HAP-1 (cell line): Measurements from ENCODE around the gene RPL7L1.

Experiments used
- DNase-seq, 2 experiments: peaks; one replicate each; pipeline ENCODE4 v3.0.0-alpha.2; 2016 to 2020; ENCODE audit warnings: low spot score in 2 of 2
- H3K27me3 ChIP-seq: fragments of 250-450 bp; sonication (Bioruptor Pico); 2 replicates; pipeline ENCODE4 v1.5.1; 2020; ENCODE audit warnings: low read depth, mild to moderate bottlenecking, moderate library complexity
- H3K36me3 ChIP-seq: fragments of 250-450 bp; sonication (Bioruptor Pico); replicated peaks from 2 replicates; pipeline ENCODE4 v1.5.1; 2020; ENCODE audit warnings: mild to moderate bottlenecking
- H3K4me1 ChIP-seq: fragments of 250-450 bp; sonication (Bioruptor Pico); 2 replicates; pipeline ENCODE4 v1.5.1; 2020; ENCODE audit warnings: mild to moderate bottlenecking
- H3K4me3 ChIP-seq: fragments of 250-450 bp; sonication (Bioruptor Pico); 2 replicates; pipeline ENCODE4 v1.5.1; 2020; ENCODE audit warnings: mild to moderate bottlenecking, moderate library complexity
- H3K9me3 ChIP-seq: fragments of 250-450 bp; sonication (Bioruptor Pico); 2 replicates; pipeline ENCODE4 v1.5.1; 2020; ENCODE audit warnings: mild to moderate bottlenecking, moderate library complexity
- in situ Hi-C: fragments of 300-500 bp; cut with MboI; formaldehyde crosslinking; loops from 3 replicates; pipeline ENCODE4 v1.14.3; 2020; ENCODE audit warnings: low sequenced_read_pairs, inconsistent platforms, mixed read lengths

Gene RPL7L1

DNA sequence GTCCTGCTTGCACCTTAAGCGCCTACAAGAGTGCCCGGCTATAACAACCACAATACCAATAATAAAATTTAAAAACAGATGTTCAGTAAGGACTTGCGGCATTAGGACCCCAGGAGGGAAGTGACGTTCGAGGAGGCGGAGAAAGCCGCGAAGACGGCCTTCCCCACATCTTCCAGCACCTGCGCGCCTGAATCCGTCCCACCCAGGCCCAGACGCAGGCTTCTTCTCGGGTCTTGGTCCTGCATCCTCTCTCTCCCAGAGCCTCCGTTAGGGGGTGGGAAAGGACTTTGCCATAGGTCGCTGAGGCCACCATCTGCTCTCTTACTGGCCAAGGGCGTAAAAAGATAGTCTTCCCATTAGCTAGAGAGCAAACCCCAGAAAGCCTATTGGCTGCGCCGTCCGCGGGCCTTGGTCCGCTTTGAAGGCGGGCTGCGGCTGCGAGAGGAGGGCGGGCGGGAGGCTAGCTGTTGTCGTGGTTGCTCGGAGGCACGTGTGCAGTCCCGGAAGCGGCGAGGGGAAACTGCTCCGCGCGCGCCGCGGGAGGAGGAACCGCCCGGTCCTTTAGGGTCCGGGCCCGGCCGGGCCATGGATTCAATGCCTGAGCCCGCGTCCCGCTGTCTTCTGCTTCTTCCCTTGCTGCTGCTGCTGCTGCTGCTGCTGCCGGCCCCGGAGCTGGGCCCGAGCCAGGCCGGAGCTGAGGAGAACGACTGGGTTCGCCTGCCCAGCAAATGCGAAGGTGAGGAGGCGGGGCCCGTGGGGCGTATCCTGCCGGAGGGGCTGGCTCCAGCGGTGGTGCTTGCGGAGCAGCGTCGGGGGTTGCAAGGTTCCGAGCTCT is 49.8 kb downstream of the RPL7L1 start, which contains the start of gene CNPY3:
Gene CNPY3, plus strand, starts transcription at position 495 of the 835 bp plus-strand sequence. Its CDS starts 91 bp downstream, at position 586.
- peaks cover 10% of the 10 kb centered on the region; the same call in 1 of the 2 replicates for H3K36me3 ChIP-seq
- no peaks in the 10 kb centered on the region for H3K9me3 ChIP-seq
- H3K4me1 ChIP-seq: peaks cover 2% of the 10 kb centered on the region; the same call in 1 of the 2 replicates
- no peaks in the 10 kb centered on the region for H3K27me3 ChIP-seq
- peak within 1 kb of the TSS; percentile 60 for H3K4me3 ChIP-seq
- peak; percentile 97 to 99 for DNase-seq
- in situ Hi-C loops: no loop called here

DNA sequence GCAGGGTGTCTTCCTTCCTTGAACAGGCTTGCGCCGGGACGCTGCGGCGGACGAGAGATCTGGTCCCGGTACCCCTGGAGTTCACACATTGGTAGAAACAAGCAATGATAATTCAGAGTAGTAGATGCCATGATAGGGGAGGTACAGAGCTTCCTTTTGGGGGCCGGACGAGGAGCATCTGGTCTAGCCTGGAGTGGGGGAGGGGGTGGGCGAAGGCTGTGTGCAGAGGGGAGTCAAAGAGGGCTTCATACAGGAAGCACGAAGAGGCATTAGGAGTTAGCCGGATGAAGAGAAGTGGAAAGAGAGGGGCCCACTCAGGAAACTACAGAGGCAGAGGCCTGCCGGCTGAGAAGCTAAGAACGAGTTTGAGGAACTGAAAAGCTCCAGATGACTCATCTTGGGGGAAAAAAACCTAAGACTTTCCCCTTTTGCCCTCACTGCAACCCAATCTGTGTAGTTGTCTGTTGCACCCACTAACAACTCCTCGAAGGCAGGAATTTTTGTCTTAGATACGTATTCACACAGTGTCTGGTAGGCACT is 50.5 kb downstream of the RPL7L1 start:
- DNase-seq: peak in 1 of 2 experiments; percentile 54
- in situ Hi-C loops: no loop called here

DNA sequence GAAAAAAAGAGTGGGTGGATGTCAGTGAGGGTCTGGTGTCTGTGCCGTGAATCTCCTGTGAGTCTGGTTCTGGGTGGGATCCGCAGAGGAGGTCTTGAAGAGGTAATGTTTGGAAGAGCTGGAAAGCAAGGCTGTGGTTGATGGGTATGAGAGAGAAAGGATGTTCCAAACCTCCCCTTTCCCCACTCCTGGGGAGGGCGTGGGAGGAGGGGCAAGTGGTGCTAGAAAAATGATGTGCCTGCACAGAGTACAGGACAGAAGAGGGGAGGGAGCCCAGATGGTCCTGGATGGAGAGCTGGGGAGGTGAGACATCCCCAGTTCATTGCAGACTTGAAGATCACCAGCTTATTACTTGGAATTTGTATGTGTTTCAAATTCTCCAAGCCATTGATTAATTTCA is 53.0 kb downstream of the RPL7L1 start:
- H3K4me1 ChIP-seq: peaks cover 2% of the 10 kb centered on the region; the same call in 1 of the 2 replicates
- DNase-seq: no peak
- H3K9me3 ChIP-seq: no peaks in the 10 kb centered on the region
- no peak overlapping the region for H3K4me3 ChIP-seq
- H3K36me3 ChIP-seq: peaks cover 39% of the 10 kb centered on the region
- no peaks in the 10 kb centered on the region for H3K27me3 ChIP-seq
- in situ Hi-C loops: no loop called here

More for the DNA sequence above, 50.5 kb downstream of the RPL7L1 start:
- Histone ChIP-seq H3K27me3 (no peaks in the 10 kb centered on the region), H3K9me3 (no peaks in the 10 kb centered on the region), H3K36me3 (peaks cover 17% of the 10 kb centered on the region), H3K4me1 (peaks cover 2% of the 10 kb centered on the region; the same call in 1 of the 2 replicates), H3K4me3 (peak overlapping the region; percentile 60)

DNA sequence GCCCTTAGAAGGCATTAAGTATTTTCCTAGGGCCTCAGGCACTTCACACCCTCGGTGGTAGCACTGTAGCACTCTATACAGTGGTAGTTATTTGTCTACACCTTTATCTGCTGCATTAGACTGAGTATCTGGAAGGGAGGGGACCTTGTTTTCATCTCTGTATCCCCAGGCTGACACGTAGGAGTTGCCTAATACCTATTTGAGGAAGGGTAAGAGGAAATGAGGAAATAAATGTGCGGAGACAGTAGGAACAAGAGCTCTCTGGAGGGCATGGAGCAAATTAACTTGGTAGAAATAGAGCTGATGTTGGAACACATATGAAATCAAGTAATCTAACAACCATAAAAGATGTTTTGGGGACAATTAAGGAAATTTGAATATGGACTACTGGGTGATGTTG is 53.8 kb downstream of the RPL7L1 start:
- Histone ChIP-seq H3K9me3 (no peaks in the 10 kb centered on the region), H3K36me3 (peaks cover 39% of the 10 kb centered on the region), H3K4me1 (peaks cover 2% of the 10 kb centered on the region; the same call in 1 of the 2 replicates), H3K4me3 (no peak overlapping the region), H3K27me3 (no peaks in the 10 kb centered on the region)
- in situ Hi-C loops: no loop called here
- DNase-seq: no peak

DNA sequence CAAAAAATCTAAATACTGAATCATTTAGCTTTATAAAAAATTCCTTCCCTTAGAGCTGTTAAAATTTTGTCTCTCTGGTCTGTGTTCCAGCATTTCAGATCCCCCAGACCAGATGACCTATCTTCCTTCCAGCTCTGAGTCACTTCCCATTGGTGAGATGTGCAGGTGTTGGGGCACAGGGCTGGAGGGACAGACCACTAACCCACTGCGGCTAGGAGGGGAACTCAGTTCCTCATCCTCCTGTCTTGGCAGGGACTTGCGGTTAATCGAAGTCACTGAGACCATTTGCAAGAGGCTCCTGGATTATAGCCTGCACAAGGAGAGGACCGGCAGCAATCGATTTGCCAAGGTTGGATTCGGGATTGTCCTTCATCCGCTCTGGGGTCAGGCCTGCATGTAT is 55.9 kb downstream of the RPL7L1 start:
- Histone ChIP-seq H3K27me3 (no peaks in the 10 kb centered on the region), H3K4me1 (peaks cover 2% of the 10 kb centered on the region; the same call in 1 of the 2 replicates), H3K4me3 (no peak overlapping the region), H3K36me3 (peaks cover 39% of the 10 kb centered on the region), H3K9me3 (no peaks in the 10 kb centered on the region)
- in situ Hi-C loops: no loop called here
- no peak for DNase-seq

DNA sequence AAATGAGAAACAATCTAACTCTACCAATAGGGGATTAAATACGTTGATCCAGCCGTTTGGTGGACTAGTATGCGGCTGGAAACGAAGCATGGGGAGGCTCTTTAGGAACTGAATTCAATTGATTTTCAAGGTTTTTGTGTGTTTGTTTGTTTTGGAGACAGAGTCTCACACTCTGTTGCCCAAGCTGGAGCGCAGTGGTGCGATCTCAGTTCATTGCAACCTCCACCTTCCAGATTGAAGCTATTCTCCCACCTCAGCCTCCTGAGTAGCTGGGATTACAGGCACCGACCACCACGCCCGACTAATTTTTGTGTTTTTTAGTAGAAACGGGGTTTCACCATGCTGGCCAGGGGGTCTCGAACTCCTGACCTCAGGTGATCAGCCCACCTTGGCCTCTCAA is 57.0 kb downstream of the RPL7L1 start:
- H3K27me3 ChIP-seq: no peaks in the 10 kb centered on the region
- peaks cover 41% of the 10 kb centered on the region for H3K36me3 ChIP-seq
- no peaks in the 10 kb centered on the region for H3K9me3 ChIP-seq
- in situ Hi-C loops: no loop called here
- H3K4me1 ChIP-seq: no peaks in the 10 kb centered on the region
- H3K4me3 ChIP-seq: no peak overlapping the region
- DNase-seq: no peak

DNA sequence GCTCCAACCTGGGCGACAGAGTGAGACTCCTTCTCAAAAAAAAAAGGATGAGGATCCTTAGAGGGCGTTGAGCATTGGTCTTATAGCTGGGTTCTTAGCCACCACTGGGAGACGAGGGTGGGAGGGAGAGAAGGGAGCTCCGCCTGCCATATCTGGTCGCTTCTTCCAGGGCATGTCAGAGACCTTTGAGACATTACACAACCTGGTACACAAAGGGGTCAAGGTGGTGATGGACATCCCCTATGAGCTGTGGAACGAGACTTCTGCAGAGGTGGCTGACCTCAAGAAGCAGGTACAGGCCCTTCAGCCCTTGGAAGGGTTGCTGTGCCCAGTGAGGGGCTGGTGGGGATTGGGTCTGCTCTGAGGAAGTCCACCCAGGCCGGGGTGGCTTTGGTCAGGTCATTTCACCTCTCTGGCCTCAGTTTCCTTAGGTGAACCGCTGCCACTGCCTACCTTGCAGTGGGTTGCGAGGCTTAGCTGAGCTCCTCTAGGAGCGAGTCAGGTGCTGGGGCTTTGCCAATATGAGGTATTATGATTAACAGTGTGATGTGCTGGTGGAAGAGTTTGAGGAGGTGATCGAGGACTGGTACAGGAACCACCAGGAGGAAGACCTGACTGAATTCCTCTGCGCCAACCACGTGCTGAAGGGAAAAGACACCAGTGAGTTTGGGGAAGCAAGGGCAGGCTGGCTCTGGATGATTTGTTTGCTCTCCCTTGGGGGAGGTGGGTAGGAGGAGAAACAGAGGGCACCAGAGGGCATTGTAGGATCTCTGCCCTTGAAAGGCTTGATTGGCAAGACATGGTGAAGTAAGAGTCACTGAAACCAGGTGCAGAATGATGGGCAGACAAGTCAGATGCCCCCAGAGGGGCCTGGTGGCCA is 58.4 kb downstream of the RPL7L1 start:
- no peak overlapping the region for H3K4me3 ChIP-seq
- DNase-seq: no peak
- in situ Hi-C loops: no loop called here
- H3K4me1 ChIP-seq: no peaks in the 10 kb centered on the region
- H3K36me3 ChIP-seq: peaks cover 46% of the 10 kb centered on the region
- H3K9me3 ChIP-seq: no peaks in the 10 kb centered on the region
- no peaks in the 10 kb centered on the region for H3K27me3 ChIP-seq

DNA sequence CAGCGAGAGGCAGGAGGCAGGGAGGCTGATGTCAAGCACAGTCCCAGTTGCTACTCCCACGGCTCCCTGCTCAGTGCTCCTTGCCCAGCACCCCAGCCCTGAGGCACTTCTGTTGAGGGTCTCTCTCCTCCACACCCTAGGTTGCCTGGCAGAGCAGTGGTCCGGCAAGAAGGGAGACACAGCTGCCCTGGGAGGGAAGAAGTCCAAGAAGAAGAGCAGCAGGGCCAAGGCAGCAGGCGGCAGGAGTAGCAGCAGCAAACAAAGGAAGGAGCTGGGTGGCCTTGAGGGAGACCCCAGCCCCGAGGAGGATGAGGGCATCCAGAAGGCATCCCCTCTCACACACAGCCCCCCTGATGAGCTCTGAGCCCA is 59.0 kb downstream of the RPL7L1 start:
- Histone ChIP-seq H3K4me3 (no peak overlapping the region), H3K27me3 (no peaks in the 10 kb centered on the region), H3K9me3 (no peaks in the 10 kb centered on the region), H3K36me3 (peaks cover 42% of the 10 kb centered on the region), H3K4me1 (no peaks in the 10 kb centered on the region)
- DNase-seq: no peak
- in situ Hi-C loops: no loop called here

DNA sequence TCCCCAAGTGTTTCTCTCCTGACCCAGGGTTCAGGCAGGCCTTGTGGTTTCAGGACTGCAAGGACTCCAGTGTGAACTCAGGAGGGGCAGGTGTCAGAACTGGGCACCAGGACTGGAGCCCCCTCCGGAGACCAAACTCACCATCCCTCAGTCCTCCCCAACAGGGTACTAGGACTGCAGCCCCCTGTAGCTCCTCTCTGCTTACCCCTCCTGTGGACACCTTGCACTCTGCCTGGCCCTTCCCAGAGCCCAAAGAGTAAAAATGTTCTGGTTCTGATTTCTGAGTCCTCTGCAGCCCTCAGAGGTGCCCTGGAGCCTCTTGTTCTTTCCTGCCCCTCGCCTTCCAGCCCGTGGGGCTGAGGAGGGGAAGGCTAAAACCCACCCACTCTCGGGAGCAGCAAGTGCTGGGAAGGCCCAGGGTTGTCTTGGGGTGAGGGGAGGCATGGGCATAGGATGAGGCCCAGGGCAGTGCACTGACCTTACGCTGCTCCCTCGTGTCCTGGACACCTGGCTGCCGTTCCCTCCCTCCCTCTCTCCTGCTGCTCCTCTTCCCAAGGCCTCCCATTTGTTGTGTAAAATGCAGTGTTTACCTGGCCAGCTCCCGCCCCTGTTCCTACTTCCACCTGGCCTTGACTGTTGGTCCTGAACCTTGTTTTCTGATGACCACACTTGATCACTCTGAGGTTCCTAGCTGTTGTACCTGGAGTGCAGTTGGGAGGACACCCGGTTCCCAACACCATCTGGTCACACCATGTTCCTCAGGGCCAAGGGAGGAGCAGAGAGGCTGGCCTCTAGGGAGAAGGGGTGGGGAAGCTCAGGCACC is 59.8 kb downstream of the RPL7L1 start:
- Histone ChIP-seq H3K4me1 (no peaks in the 10 kb centered on the region), H3K4me3 (no peak overlapping the region), H3K36me3 (peaks cover 40% of the 10 kb centered on the region), H3K9me3 (no peaks in the 10 kb centered on the region), H3K27me3 (no peaks in the 10 kb centered on the region)
- in situ Hi-C loops: no loop called here
- DNase-seq: no peak
